CD4-positive, alpha-beta memory T cell (primary cell): ENCODE measurements around the gene ZBP1. TPM values are rescaled to one million over a fixed set of nuclear protein-coding genes. Genes with fewer than 3 reads are reported as not detected.

Experiments used
- CTCF ChIA-PET: fragments of 350-600 bp; sonication (Branson Sonifier 250); formaldehyde crosslinking; loops from one replicate; lab custom pipeline; 2021; ENCODE audit warnings: inconsistent platforms; ENCODE audit not compliant: partially characterized antibody; lab: Charles Lee
- POLR2A ChIA-PET: fragments of 350-600 bp; sonication (Branson Sonifier 250); formaldehyde crosslinking; loops from one replicate; lab custom pipeline; 2021; ENCODE audit not compliant: partially characterized antibody; lab: Charles Lee
- DNase-seq, 5 donors: peaks; one replicate each; pipeline versions ENCODE4 v3.0.0 to v3.0.0-alpha.2; 2020 to 2022; ENCODE audit warnings: mixed read lengths in 1 of 5
- H3K27ac ChIP-seq: one replicate; pipeline ENCODE4 v1.7.0; 2013; ENCODE audit warnings: low read depth, low read length
- H3K27me3 ChIP-seq: 2 replicates; pipeline ENCODE4 v1.7.0; 2013; ENCODE audit warnings: mild to moderate bottlenecking, low read length, moderate library complexity; ENCODE audit not compliant: insufficient read depth
- H3K36me3 ChIP-seq: 2 replicates; pipeline ENCODE4 v1.7.0; 2013; ENCODE audit warnings: mild to moderate bottlenecking, low read length, moderate library complexity; ENCODE audit not compliant: insufficient read depth
- H3K4me1 ChIP-seq: 2 replicates; pipeline ENCODE4 v1.7.0; 2013; ENCODE audit warnings: mild to moderate bottlenecking, low read length, moderate library complexity; ENCODE audit not compliant: insufficient read depth
- H3K4me3 ChIP-seq, 2 donors: one replicate each; pipeline ENCODE4 v1.7.0; 2013; ENCODE audit warnings: low read length in 2 of 2, mild to moderate bottlenecking in 1 of 2
- H3K9me3 ChIP-seq, 2 donors: one replicate each; pipeline ENCODE4 v1.7.0; 2013; ENCODE audit warnings: low read length in 2 of 2, control low read depth in 1 of 2; ENCODE audit not compliant: control insufficient read depth in 1 of 2
- H3K27ac Mint-ChIP-seq, 7 donors: one replicate each; pipeline ENCODE4 v1.8.0; 2020 to 2021; ENCODE audit warnings: mixed read lengths in 7 of 7, mild to moderate bottlenecking in 6 of 7, inconsistent platforms in 3 of 7, moderate library complexity in 3 of 7
- H3K27me3 Mint-ChIP-seq, 2 donors: one replicate each; pipeline ENCODE4 v1.8.0; 2020 to 2021; ENCODE audit warnings: mixed read lengths in 2 of 2
- H3K36me3 Mint-ChIP-seq, 2 donors: one replicate each; pipeline ENCODE4 v1.8.0; 2020 to 2021; ENCODE audit warnings: mixed read lengths in 2 of 2, inconsistent platforms in 1 of 2, mild to moderate bottlenecking in 1 of 2
- H3K4me1 Mint-ChIP-seq, 4 donors: one replicate each; pipeline ENCODE4 v1.8.0; 2020 to 2021; ENCODE audit warnings: mixed read lengths in 4 of 4, mild to moderate bottlenecking in 1 of 4
- H3K4me3 Mint-ChIP-seq, 8 donors: one replicate each; pipeline ENCODE4 v1.8.0; 2020 to 2021; ENCODE audit warnings: mixed read lengths in 8 of 8, mild to moderate bottlenecking in 7 of 8, moderate library complexity in 6 of 8, inconsistent platforms in 3 of 8
- H3K9me3 Mint-ChIP-seq, 8 donors: one replicate each; pipeline ENCODE4 v1.8.0; 2020 to 2021; ENCODE audit warnings: mixed read lengths in 8 of 8, mild to moderate bottlenecking in 5 of 8, inconsistent platforms in 3 of 8, moderate library complexity in 1 of 8
- intact Hi-C: fragments of 100-400 bp; cut with micrococcal nuclease; formaldehyde crosslinking; loops from one replicate; pipeline ENCODE4 v1.15.1; 2023
- polyA plus RNA-seq, 2 donors: library from polyadenylated mRNA; unstranded; fragments of 300-500 nt; fragmentation: Illumina TruSeq; gene quantifications; one replicate each; pipeline ENCODE4 v1.2.3, GENCODE V29; 2021
- total RNA-seq, 2 experiments: library from RNA; stranded (reverse); gene quantifications; one replicate each; pipeline ENCODE4 v1.2.3, GENCODE V29; 2021

Gene ZBP1
- total and polyA plus RNA-seq, 4 experiments from 2014 or later = 11.7 to 25.2 (median 19.8) TPM

DNA sequence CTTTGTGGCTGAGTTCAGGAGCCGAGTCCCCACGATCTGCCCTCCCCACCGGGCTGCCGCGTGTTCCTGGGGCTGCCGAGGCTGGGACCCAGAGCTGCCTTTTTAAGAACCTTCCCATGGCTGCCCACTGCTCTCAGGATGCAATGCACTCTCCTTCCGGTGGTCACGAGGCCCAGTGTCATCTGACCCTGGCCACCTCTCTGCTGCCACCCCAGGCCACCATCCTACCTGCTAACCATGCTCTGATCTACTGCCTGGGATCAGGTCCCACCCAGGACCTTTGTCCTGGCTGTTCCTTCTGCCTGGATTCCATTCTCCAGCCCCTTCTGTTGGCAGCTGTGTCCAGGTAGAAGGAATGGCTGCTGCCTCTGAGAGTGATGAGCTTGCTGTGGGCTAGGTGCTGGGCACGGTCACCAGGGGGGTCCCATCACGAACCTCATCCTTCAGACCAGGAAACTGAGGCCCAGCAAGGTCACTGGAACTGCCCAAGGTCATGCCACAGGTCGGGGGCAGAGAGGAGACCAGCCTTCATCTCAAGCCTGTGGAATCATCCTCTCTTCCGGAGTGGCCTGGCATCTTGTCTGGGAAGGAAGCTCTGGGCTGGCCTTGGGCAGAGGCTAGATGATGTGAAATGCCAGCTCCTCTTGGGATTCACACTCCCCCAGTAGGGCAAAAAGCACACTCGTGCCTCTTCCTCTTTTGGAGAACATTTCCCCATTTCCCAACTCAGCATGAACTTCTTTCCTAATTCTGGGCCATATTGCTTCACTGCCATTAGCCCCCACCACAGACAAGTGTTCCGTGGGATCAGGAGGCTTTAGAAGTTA is 38.8 kb downstream of the ZBP1 start:
- intact Hi-C loops = no loop called here
- CTCF ChIA-PET = interaction anchor here (1.1 to 1.2 kb wide), 2 partner anchors 8 to 14 kb away, joined by 3 read pairs; no protein-coding TSS in a partner anchor
- H3K4me3 Mint-ChIP-seq = no peak overlapping the region
- Histone ChIP-seq H3K36me3 (no peaks in the 10 kb centered on the region), H3K27me3 (peaks cover 6% of the 10 kb centered on the region), H3K4me1 (no peaks in the 10 kb centered on the region), H3K27ac (no peak overlapping the region), H3K4me3 (no peak overlapping the region), H3K9me3 (no peaks in the 10 kb centered on the region)
- H3K4me1 Mint-ChIP-seq = no peaks in the 10 kb centered on the region
- H3K9me3 Mint-ChIP-seq = peaks cover 0 to 4% (median 0%) of the 10 kb centered on the region in 8 donors
- no peak for DNase-seq
- POLR2A ChIA-PET = no interaction called here
- no peaks in the 10 kb centered on the region for H3K36me3 Mint-ChIP-seq
- H3K27me3 Mint-ChIP-seq = peaks cover 37 to 62% of the 10 kb centered on the region in 2 donors
- H3K27ac Mint-ChIP-seq = peak overlapping the region in 1 of 7 donors; percentile 42

- Histone ChIP-seq H3K4me1 (no peaks in the 10 kb centered on the region), H3K4me3 (no peak overlapping the region), H3K27ac (no peak overlapping the region), H3K9me3 (no peaks in the 10 kb centered on the region), H3K36me3 (no peaks in the 10 kb centered on the region), H3K27me3 (peaks cover 6% of the 10 kb centered on the region)
- Mint-ChIP-seq H3K9me3 (peaks cover 0 to 4% (median 0%) of the 10 kb centered on the region in 8 donors), H3K4me3 (no peak overlapping the region), H3K27ac (no peak overlapping the region), H3K36me3 (no peaks in the 10 kb centered on the region), H3K27me3 (peaks cover 37 to 62% of the 10 kb centered on the region in 2 donors), H3K4me1 (no peaks in the 10 kb centered on the region)
- intact Hi-C loops = no loop called here
- no peak for DNase-seq
- POLR2A ChIA-PET = no interaction called here
- CTCF ChIA-PET = interaction anchor here (1.2 kb wide), 1 partner anchor 15 kb away, joined by 3 read pairs; no protein-coding TSS in a partner anchor
Measured at GRCh38 chr20:57580478-57581201, 39.6 kb downstream of the ZBP1 start.

DNA sequence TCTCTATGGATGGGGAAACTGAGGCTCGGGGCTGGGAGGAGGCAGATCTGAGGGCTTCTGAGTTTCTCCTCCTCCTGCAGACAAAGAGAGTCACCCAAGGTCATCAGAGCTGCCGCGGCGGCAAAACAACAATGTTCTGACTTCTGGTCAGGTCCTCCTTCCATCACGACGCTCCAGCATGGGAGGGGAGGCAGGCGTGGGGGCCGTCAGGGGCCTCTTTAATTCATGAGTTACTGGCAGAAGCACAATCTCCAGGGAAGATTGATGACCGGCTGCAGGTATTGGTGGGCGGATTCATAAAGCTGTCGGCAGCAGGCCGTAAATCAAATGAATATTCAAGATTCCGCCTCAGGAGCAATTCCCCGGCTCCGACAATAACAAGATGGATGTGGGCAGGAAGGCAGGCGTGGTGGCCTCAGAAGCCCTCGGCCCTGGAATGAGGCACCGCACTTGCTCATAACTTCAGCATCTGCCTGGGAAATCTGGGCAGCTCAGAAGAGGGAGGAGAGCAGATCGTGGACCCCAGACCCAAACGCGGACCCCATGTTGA is 40.3 kb downstream of the ZBP1 start:
- no peaks in the 10 kb centered on the region for H3K4me1 Mint-ChIP-seq
- ChIA-PET POLR2A (no interaction called here), CTCF (interaction anchor here (1.2 kb wide), 1 partner anchor 16 kb away, joined by 3 read pairs; no protein-coding TSS in a partner anchor)
- intact Hi-C loops = no loop called here
- peaks cover 0 to 4% (median 0%) of the 10 kb centered on the region in 8 donors for H3K9me3 Mint-ChIP-seq
- Histone ChIP-seq H3K27ac (no peak overlapping the region), H3K27me3 (peaks cover 6% of the 10 kb centered on the region), H3K9me3 (no peaks in the 10 kb centered on the region), H3K4me1 (no peaks in the 10 kb centered on the region), H3K4me3 (no peak overlapping the region), H3K36me3 (no peaks in the 10 kb centered on the region)
- peaks cover 34 to 57% of the 10 kb centered on the region in 2 donors for H3K27me3 Mint-ChIP-seq
- H3K27ac Mint-ChIP-seq = no peak overlapping the region
- no peak for DNase-seq
- H3K4me3 Mint-ChIP-seq = no peak overlapping the region
- H3K36me3 Mint-ChIP-seq = no peaks in the 10 kb centered on the region

GRCh38 chr20:57579331-57579897 is 40.8 kb downstream of the ZBP1 start:
- Histone ChIP-seq H3K36me3 (no peaks in the 10 kb centered on the region), H3K9me3 (no peaks in the 10 kb centered on the region), H3K27me3 (peaks cover 10% of the 10 kb centered on the region), H3K27ac (no peak overlapping the region), H3K4me3 (no peak overlapping the region), H3K4me1 (no peaks in the 10 kb centered on the region)
- no peak overlapping the region for H3K27ac Mint-ChIP-seq
- H3K9me3 Mint-ChIP-seq = peaks cover 0 to 2% (median 0%) of the 10 kb centered on the region in 8 donors
- intact Hi-C loops = no loop called here
- POLR2A ChIA-PET = no interaction called here
- H3K4me3 Mint-ChIP-seq = no peak overlapping the region
- no peaks in the 10 kb centered on the region for H3K36me3 Mint-ChIP-seq
- no peaks in the 10 kb centered on the region for H3K4me1 Mint-ChIP-seq
- no peak for DNase-seq
- peaks cover 30 to 52% of the 10 kb centered on the region in 2 donors for H3K27me3 Mint-ChIP-seq
- CTCF ChIA-PET = no interaction called here

- no peak overlapping the region for H3K4me3 ChIP-seq
- Mint-ChIP-seq H3K36me3 (no peaks in the 10 kb centered on the region), H3K27ac (no peak overlapping the region), H3K27me3 (peaks cover 32 to 49% of the 10 kb centered on the region in 2 donors), H3K4me3 (no peak overlapping the region), H3K4me1 (no peaks in the 10 kb centered on the region), H3K9me3 (peaks cover 0 to 2% (median 0%) of the 10 kb centered on the region in 8 donors)
- no peaks in the 10 kb centered on the region for H3K4me1 ChIP-seq
- DNase-seq = no peak
- no peaks in the 10 kb centered on the region for H3K36me3 ChIP-seq
- no peaks in the 10 kb centered on the region for H3K9me3 ChIP-seq
- ChIA-PET CTCF (no interaction called here), POLR2A (no interaction called here)
- intact Hi-C loops = no loop called here
- H3K27ac ChIP-seq = no peak overlapping the region
- peaks cover 10% of the 10 kb centered on the region for H3K27me3 ChIP-seq
Measured at GRCh38 chr20:57578476-57579165, 41.6 kb downstream of the ZBP1 start.

DNA sequence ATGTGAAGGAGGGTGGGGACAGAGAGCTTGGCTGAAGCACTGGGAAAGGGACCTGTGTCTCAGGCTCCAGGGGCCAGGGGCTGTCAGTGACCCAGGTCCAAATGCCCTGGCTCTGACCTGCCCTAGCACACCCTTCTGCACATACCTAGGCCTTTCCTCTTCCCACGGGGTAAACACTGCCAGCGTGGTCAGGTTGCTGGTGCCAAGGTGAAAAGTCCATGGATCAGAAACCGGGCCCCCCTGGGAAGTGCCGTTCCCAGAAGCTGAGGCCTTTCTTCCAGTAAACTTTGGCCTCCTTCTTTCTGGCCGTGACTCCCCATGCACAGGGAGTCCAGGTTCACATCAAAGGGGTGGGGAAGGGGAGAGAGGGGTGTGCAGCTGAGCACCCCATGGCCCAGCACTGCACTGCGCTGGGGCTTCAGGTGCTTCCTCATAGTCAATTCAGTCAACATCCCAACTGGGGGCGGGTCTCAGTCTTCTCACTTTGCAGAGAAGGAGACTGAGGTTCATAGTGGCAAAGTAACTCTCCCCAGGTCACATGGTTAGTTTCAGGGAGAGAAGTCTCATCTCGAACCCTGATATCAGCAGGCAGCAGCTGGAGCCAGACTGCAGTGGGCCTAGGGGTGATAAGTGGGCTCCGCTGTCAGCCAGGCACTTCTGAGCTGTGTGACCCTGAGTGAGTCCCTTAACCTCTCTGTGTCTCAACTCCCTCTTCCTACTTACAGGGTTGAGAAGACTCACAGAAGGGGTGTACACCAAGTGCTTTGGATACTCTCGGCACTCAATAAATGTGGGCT is 42.3 kb downstream of the ZBP1 start:
- ChIA-PET POLR2A (no interaction called here), CTCF (no interaction called here)
- Histone ChIP-seq H3K27ac (no peak overlapping the region), H3K36me3 (no peaks in the 10 kb centered on the region), H3K4me1 (no peaks in the 10 kb centered on the region), H3K27me3 (peaks cover 10% of the 10 kb centered on the region), H3K4me3 (no peak overlapping the region), H3K9me3 (no peaks in the 10 kb centered on the region)
- Mint-ChIP-seq H3K9me3 (peaks cover 0 to 2% (median 0%) of the 10 kb centered on the region in 8 donors), H3K27ac (no peak overlapping the region), H3K27me3 (peaks cover 30 to 42% of the 10 kb centered on the region in 2 donors), H3K4me1 (no peaks in the 10 kb centered on the region), H3K4me3 (no peak overlapping the region), H3K36me3 (no peaks in the 10 kb centered on the region)
- intact Hi-C loops = no loop called here
- DNase-seq = no peak
